Muscle of leg (tissue), 11 donors: ENCODE results near the gene AFF4. TPM values are rescaled to one million over a fixed set of nuclear protein-coding genes. Genes with fewer than 3 reads are reported as not detected.
A peak's percentile ranks its signal among the peaks of the same experiment; 100 is the strongest.
"Not testable (repeated sequence)": the region's sequence is repeated elsewhere in the genome, so short reads cannot be mapped to it uniquely, and the experiment has no call there.

ENCODE experiments used
- DNase-seq: peaks from one replicate; pipeline ENCODE4 v3.0.0; 2013
- H3K27ac ChIP-seq: one replicate; pipeline ENCODE4 v1.5.1; 2013; ENCODE audit warnings: mild to moderate bottlenecking, low read length, control low read depth
- H3K27me3 ChIP-seq: one replicate; pipeline ENCODE4 v1.6.1; 2013; ENCODE audit warnings: low read length; ENCODE audit not compliant: control insufficient read depth, insufficient read depth
- H3K36me3 ChIP-seq: one replicate; pipeline ENCODE4 v1.6.1; 2013; ENCODE audit warnings: low read length; ENCODE audit not compliant: control insufficient read depth, insufficient read depth
- H3K4me1 ChIP-seq: one replicate; pipeline ENCODE4 v1.6.1; 2013; ENCODE audit warnings: low read length; ENCODE audit not compliant: control insufficient read depth, insufficient read depth
- H3K4me3 ChIP-seq: one replicate; pipeline ENCODE4 v1.5.1; 2013; ENCODE audit warnings: low read length, control low read depth
- H3K9me3 ChIP-seq: replicated peaks from 2 replicates; pipeline ENCODE4 v1.6.1; 2013; ENCODE audit warnings: low read depth, low read length; ENCODE audit not compliant: control insufficient read depth
- WGBS: methylation state at CpG from one replicate; pipeline ENCODE4 v1.1.5; 2013; ENCODE audit warnings: missing lambda C conversion rate; ENCODE audit not compliant: insufficient coverage; 5-methylcytosine and 5-hydroxymethylcytosine counted together
- polyA plus RNA-seq, 8 donors: library from polyadenylated mRNA; unstranded; fragments of 120-200 nt; gene quantifications; one replicate each; pipeline versions ENCODE4 v1.2.1 to v1.2.3, GENCODE V29; 2013; ENCODE audit warnings: inconsistent platforms in 1 of 8, low replicate concordance in 1 of 8; ENCODE audit not compliant: insufficient read length in 8 of 8, insufficient read depth in 1 of 8
- total RNA-seq: library from RNA; stranded (reverse); fragments of 120-200 nt; gene quantifications from one replicate; pipeline ENCODE4 v1.2.4, GENCODE V29; 2013

Gene AFF4
- total and polyA plus RNA-seq, 9 donors: 25.5 to 51.8 (median 38.7) TPM

DNA sequence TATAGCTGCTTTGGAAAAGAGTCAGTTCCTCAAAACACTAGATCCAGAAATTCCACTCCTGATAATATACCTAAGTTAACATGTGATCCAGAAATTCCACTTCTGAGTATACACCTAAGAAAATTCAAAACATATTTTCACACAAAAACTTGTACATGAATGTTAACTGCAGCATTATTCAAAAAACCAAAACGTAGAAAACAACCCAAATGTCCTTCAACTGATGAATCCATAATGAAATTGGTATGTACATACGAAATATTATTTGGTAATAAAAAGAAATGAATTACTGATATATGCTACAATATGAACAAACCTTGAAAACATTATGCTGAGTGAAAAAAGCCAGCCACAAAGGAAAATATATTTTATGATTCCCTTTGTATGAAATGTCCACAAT, 16.5 kb upstream of the AFF4 start:
- WGBS: no CpG with 5 or more reads among the region's 2 CpGs
- Histone ChIP-seq H3K9me3 (no peaks in the 10 kb centered on the region), H3K36me3 (no peaks in the 10 kb centered on the region), H3K27me3 (no peaks in the 10 kb centered on the region), H3K4me1 (no peaks in the 10 kb centered on the region), H3K27ac (no peak overlapping the region), H3K4me3 (no peak overlapping the region)
- no peak for DNase-seq

DNA sequence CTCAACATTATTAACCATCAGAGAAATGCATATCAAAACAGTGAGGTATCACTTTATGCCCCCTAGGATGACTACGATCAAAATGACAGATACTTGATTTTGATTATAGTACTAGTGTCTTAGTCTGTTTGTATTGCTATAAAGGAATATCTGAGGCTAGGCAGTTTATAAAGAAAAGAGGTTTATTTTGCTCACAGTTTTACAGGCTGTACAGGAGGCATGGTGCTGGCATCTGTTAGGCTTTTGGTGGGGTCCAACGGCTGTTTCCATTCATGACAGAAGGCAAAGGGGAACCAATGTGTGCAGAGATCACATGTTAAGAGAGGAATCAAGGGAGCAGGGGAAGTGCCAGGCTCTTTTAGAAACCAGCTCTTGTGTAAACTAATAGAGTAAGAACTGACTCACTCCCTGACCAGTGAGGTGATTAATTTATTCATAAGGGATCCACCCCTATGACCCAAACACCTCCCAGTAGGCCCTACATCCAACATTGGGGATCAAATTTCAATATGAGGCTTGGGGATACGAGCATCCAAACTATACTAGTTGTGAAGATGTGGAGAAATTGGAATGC, 16.0 kb upstream of the AFF4 start:
- Histone ChIP-seq H3K27ac (no peak overlapping the region), H3K27me3 (no peaks in the 10 kb centered on the region), H3K4me1 (no peaks in the 10 kb centered on the region), H3K9me3 (no peaks in the 10 kb centered on the region), H3K4me3 (no peak overlapping the region), H3K36me3 (no peaks in the 10 kb centered on the region)
- 86% methylated on average over 1 of the region's 3 CpGs for WGBS
- DNase-seq: no peak

DNA sequence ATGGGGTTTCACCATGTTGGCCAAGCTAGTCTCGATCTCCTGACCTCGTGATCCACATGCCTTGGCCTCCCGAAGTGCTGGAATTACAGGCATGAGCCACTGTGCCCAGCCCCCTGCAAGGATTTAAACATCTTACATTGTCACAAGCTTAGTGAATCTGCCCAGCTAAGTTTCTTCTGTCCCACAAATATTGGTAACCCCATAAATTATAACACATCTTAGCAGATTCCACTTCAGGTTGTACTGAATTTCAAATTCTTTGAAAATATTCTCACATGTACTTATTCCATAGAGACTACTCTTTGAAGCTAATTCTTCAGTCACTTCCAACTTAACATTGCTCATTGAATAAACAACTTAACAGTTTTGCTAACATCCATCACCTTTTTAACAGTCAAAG, 13.4 kb upstream of the AFF4 start:
- no peak overlapping the region for H3K4me3 ChIP-seq
- no peaks in the 10 kb centered on the region for H3K4me1 ChIP-seq
- H3K27ac ChIP-seq: no peak overlapping the region
- H3K9me3 ChIP-seq: no peaks in the 10 kb centered on the region
- no peaks in the 10 kb centered on the region for H3K27me3 ChIP-seq
- H3K36me3 ChIP-seq: no peaks in the 10 kb centered on the region
- no peak for DNase-seq
- WGBS: 100% methylated on average over 3 of the region's 3 CpGs

DNA sequence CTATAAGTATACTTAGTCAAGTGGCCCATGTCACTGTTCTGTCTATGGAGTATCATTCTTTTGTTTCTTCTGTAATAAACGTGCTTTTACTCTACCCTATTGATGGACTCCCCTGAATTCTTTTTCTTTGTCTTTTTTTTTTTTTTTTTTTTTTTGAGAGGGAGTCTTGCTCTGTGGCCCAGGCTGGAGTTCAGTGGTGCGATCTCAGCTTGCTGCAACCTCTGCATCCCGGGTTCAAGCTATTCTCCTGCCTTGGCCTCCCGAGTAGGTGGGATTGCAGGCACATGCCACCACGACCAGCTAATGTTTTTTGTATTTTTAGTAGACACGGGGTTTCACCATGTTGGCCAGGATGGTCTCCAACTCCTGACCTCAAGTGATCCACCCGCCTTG, 9.0 kb upstream of the AFF4 start:
- not testable (repeated sequence) for H3K4me1 ChIP-seq, H3K27ac ChIP-seq, H3K4me3 ChIP-seq, H3K9me3 ChIP-seq, H3K27me3 ChIP-seq, DNase-seq, H3K36me3 ChIP-seq
- WGBS: 84% methylated on average over 5 of the region's 7 CpGs

DNA sequence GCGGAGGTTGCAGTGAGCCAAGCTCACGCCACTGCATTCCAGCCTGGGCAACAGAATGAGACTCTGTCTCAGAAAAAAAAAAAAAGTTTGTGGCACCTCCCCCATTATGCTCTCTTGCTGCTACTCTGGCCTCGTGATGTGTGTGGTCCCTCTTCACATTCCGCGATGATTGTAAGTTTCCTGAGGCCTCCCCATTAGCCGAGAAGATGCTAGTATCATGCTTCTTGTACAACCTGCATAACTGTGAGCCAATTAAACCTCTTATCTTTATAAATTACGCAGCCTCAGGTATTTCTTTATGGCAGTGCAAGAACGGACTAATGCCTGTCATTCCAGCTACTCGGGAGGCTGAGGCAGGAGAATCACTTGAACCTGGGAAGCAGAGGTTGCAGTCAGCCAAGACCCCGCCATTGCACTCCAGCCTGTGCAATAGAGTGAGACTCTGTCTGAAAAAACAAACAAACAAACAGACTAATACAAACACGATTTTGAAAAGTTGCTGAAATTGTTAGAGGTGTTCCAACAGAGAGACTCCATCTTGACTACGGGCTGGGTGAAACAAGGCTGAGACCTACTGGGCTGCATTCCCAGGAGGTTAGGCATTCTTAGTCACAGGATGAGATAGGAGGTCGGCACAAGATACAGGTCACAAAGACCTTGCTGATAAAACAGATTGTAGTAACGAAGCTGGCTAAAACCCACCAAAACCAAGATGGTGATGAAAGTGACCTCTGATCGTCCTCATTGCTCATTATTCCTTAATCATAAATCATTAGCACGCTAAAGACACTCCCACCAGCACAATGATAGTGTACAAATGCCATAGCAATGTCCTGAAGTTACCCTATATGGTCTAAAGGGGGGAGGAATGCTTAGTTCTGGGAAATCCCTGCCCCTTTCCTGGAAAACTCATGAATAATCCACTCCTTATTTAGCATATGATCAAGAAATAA, 8.3 kb upstream of the AFF4 start:
- 88% methylated on average over 7 of the region's 16 CpGs for WGBS
- Histone ChIP-seq H3K4me3 (no peak overlapping the region), H3K9me3 (no peaks in the 10 kb centered on the region), H3K27me3 (no peaks in the 10 kb centered on the region), H3K36me3 (no peaks in the 10 kb centered on the region), H3K4me1 (no peaks in the 10 kb centered on the region), H3K27ac (no peak overlapping the region)
- no peak for DNase-seq

DNA sequence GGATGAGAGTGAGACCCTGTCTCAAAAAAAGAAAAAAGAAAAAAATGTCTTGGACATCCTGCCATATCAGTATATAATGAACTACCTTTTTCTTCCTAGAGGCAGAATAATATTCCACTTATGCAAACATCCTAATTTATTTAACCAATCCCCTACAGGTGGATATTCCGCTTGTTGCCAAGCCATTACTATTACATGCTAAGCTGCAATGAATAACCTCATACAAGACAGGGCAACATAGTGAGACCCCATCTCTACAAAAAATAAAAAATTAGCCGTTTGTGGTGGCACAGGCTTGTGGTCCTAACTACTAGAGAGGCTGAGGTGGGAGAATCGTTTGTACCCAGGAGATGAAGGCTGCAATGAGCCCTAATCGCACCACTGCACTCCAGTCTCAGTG, 1.7 kb upstream of the AFF4 start:
- no peak for DNase-seq
- Histone ChIP-seq H3K9me3 (no peaks in the 10 kb centered on the region), H3K27me3 (no peaks in the 10 kb centered on the region), H3K4me1 (peaks cover 13% of the 10 kb centered on the region), H3K27ac (no peak overlapping the region), H3K4me3 (no peak overlapping the region), H3K36me3 (no peaks in the 10 kb centered on the region)
- WGBS: no CpG with 5 or more reads among the region's 4 CpGs

DNA sequence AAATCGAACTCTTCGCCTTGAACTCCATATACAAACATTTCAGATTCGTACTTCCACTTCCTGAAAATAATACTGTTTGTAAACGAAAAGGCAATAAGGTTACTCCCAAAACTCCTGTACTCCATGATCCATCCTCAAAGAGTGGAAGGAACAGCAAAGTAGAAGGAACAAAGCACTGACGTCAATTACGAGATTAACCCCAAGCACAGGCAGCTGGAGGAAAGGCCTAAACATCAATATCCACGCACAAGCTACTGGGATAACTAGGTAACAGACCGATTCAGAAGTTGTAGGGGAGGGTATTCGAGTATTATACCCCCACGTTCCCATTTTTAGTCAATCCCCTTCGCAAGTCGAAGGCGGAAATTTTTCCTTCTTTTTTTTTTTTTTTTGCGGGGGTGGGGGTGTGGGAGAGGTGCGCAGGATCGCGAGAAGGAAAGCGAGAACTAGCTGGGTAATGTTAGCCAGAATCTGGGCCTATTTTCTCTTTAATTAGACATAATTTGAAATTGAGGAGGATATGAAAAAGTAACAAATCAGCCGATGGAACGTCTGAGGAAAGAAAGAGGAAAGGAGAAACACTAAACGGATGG, 909 bp downstream of the AFF4 start:
- 0% methylated on average over 3 of the region's 21 CpGs for WGBS
- Histone ChIP-seq H3K4me3 (peak overlapping the region; percentile 76), H3K27ac (peak overlapping the region; percentile 98), H3K36me3 (no peaks in the 10 kb centered on the region), H3K9me3 (no peaks in the 10 kb centered on the region), H3K4me1 (peaks cover 13% of the 10 kb centered on the region), H3K27me3 (no peaks in the 10 kb centered on the region)
- peak; percentile 90 for DNase-seq

DNA sequence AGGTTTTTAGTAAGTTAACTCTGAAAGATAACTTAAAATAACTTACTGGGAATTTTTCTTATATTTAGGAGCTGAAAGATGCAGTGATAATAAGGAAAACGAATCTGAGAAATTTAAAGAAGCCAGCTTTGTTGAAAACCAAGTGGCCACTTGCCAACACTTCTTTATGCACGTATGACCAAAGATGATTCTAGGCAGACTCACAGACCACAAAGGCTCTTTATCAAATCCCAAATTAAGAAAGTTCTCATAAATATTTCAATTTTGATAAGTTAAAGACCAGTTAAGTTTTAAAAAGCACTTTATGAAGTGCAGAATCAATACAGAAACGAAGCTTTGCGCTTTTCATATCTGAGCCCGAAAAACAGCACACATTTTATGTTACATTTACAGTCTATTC, 1.5 kb downstream of the AFF4 start:
- H3K27ac ChIP-seq: peak overlapping the region; percentile 98
- H3K4me3 ChIP-seq: peak overlapping the region; percentile 76
- DNase-seq: peak; percentile 70
- H3K4me1 ChIP-seq: peaks cover 13% of the 10 kb centered on the region
- H3K36me3 ChIP-seq: no peaks in the 10 kb centered on the region
- no peaks in the 10 kb centered on the region for H3K27me3 ChIP-seq
- H3K9me3 ChIP-seq: no peaks in the 10 kb centered on the region
- no CpG with 5 or more reads among the region's 5 CpGs for WGBS

DNA sequence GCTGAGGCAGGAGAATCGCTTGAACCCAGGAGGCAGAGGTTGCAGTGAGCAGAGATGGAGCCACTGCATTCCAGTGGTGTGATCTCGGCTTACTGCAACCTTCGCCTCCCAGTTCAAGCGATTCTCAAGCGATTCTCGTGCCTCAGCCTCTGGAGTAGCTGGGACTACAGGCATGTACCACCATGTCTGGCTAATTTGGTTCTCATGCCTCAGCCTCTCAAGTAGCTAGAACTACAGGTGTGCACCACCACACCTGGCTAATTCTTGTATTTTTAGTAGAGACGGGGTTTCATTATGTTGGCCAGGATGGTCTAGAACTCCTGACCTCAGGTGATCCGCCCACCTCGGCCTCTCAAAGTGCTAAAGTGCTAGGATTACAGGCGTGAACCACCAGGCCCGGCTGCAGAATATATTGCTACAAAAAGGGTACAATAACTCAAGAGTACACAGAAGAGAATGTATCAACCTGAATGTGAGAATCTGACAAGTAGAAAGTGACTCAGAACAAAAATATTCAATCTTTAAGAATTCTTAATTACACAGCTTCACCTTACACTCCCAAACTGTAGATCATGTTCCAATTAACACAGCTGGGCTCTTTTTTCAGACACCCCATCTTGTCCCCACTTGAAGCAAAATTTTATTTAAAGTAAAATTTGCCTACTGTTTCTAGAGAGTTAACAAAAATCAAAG, 2.2 kb downstream of the AFF4 start:
- peak; percentile 3 for DNase-seq
- H3K9me3 ChIP-seq, H3K36me3 ChIP-seq, H3K27me3 ChIP-seq: not testable (repeated sequence)
- H3K4me1 ChIP-seq: peaks cover 13% of the 10 kb centered on the region
- H3K27ac ChIP-seq: peak overlapping the region; percentile 98
- WGBS: 88% methylated on average over 6 of the region's 11 CpGs
- peak overlapping the region; percentile 76 for H3K4me3 ChIP-seq
